ENCODE data around the gene HES7. TPM values are rescaled to one million over a fixed set of nuclear protein-coding genes. Genes with fewer than 3 reads are reported as not detected.

The HES7 gene
- total RNA-seq, 1 donor from 2014 or later: not detected

DNA sequence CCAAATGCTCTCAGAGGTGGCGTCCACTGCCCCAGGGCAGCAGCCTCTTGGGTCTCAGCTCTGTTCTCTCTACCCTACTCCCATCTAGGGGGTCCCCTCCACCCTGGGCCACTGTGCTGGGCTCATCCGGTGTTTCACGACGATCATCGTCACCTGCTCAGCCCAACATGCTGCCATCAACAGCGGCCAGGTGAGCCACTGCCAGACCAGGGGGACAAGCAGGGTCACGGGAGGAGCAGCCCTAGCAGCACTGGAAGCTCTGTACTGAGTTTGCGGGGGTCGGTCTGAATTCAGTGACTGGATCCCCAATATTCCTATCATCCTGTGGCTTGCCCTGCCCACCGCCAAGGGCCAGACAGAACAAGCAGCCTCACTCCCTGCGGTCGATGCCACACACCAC is 52.4 kb downstream of the HES7 start:
- intact Hi-C loops (cut with DNase I): no loop called here
- DNase-seq (ENCODE audit: low spot score in 2 of 2): no peak

More for the DNA sequence above, 52.4 kb downstream of the HES7 start:
- H3K27ac ChIP-seq: no peak overlapping the region
- peaks cover 7% of the 10 kb centered on the region for H3K27me3 ChIP-seq
- no peak overlapping the region for H3K4me3 ChIP-seq
- no peaks in the 10 kb centered on the region for H3K9me3 ChIP-seq
- TF ChIP-seq, protein P1, sequence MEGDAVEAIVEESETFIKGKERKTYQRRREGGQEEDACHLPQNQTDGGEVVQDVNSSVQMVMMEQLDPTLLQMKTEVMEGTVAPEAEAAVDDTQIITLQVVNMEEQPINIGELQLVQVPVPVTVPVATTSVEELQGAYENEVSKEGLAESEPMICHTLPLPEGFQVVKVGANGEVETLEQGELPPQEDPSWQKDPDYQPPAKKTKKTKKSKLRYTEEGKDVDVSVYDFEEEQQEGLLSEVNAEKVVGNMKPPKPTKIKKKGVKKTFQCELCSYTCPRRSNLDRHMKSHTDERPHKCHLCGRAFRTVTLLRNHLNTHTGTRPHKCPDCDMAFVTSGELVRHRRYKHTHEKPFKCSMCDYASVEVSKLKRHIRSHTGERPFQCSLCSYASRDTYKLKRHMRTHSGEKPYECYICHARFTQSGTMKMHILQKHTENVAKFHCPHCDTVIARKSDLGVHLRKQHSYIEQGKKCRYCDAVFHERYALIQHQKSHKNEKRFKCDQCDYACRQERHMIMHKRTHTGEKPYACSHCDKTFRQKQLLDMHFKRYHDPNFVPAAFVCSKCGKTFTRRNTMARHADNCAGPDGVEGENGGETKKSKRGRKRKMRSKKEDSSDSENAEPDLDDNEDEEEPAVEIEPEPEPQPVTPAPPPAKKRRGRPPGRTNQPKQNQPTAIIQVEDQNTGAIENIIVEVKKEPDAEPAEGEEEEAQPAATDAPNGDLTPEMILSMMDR (IDR thresholded peaks at IDR 0.05): no peak
- peaks cover 7 to 11% of the 10 kb centered on the region in 2 donors for H3K4me1 ChIP-seq
- H3K36me3 ChIP-seq: no peaks in the 10 kb centered on the region

Other genes with a start within 250 kb of the HES7 start
- gene CHD3, start 235.3 kb downstream of the HES7 start, total RNA-seq: 102 TPM
- gene RNF227, start 207.8 kb downstream of the HES7 start, total RNA-seq: 0.32 TPM
- gene KCNAB3, start 194.2 kb downstream of the HES7 start, total RNA-seq: not detected
- 36.0 TPM for gene TRAPPC1, start 192.2 kb downstream of the HES7 start, total RNA-seq
- 13.7 TPM for gene CNTROB, start 191.9 kb downstream of the HES7 start, total RNA-seq
- not detected for gene GUCY2D, start 121.5 kb downstream of the HES7 start, total RNA-seq
- gene ALOX15B, start 85.0 kb downstream of the HES7 start, total RNA-seq: 2.3 TPM
- not detected for gene ALOX12B, start 36.4 kb downstream of the HES7 start, total RNA-seq
- gene ALOXE3, start 5.6 kb downstream of the HES7 start, total RNA-seq: not detected
- gene PER1, start 28.3 kb upstream of the HES7 start, total RNA-seq: 178 TPM
- 28.3 TPM for gene VAMP2, start 38.8 kb upstream of the HES7 start, total RNA-seq
- gene TMEM107, start 52.3 kb upstream of the HES7 start, total RNA-seq: 1.6 TPM
- 29.5 TPM for gene BORCS6, start 66.1 kb upstream of the HES7 start, total RNA-seq
- gene AURKB, start 86.5 kb upstream of the HES7 start, total RNA-seq: not detected
- gene CTC1, start 124.0 kb upstream of the HES7 start, total RNA-seq: 18.8 TPM
- 108 TPM for gene PFAS, start 125.2 kb upstream of the HES7 start, total RNA-seq
- gene RANGRF, start 164.6 kb upstream of the HES7 start, total RNA-seq: 15.5 TPM
- 0.53 TPM for gene SLC25A35, start 171.3 kb upstream of the HES7 start, total RNA-seq
- 321 TPM for gene ARHGEF15, start 186.1 kb upstream of the HES7 start, total RNA-seq
- gene ODF4, start 215.7 kb upstream of the HES7 start, total RNA-seq: not detected

Measured in ascending aorta (tissue), 2 donors.